HG02970 (cell line): ENCODE data around the gene OR5M10.
"Not testable (repeated sequence)": the region's sequence is repeated elsewhere in the genome, so short reads cannot be mapped to it uniquely, and the experiment has no call there.

Source experiments
- ATAC-seq: cut with Tn5 transposase; IDR thresholded peaks from one replicate; pipeline ENCODE4 v1.9.1; 2021; ENCODE audit warnings: mild to moderate bottlenecking, moderate library complexity, moderate number of reproducible peaks; ENCODE audit not compliant: unreplicated experiment, low FRiP score

The OR5M10 gene

DNA sequence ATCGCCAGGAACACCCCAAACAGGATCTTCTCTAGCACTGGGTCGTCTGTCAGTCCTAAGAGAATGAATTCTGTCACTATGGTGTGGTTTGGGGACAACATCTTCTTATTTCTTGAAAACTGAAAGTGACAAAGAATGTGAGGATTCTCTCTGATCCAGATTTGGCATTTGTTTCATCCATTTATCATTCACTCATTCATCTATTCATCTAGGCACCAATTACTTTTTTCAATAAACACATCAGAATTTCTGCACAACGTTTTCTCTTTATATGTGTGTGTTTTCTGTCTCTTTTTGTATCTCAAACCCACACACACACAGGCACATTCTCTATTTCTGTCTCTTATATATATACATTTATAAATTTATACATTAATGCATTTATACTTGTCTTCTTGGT, at the start of gene OR5M10:
Gene OR5M10 (minus strand): TSS at position 101 of the 400 bp plus-strand sequence. CDS start 0 bp downstream, at position 101.
- no peak for ATAC-seq

DNA sequence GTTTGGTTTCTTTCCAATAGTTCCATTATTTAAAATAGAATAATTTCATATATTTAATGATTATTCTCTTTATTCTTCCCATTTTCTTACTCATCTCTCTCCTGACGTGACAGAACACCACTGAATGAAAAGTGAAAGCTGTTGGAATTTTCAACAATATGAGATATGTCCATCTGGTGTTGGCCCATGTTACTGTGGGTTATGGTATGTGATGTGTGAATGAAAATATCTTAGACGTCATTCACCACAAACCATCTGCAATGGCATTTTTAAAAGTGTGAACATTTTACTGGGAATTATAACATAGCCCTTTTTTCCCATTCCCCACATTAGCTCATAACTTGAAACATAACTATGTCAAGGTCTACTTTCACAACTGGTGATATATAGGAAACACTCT, 48.4 kb upstream of the OR5M10 start:
- ATAC-seq: no peak

DNA sequence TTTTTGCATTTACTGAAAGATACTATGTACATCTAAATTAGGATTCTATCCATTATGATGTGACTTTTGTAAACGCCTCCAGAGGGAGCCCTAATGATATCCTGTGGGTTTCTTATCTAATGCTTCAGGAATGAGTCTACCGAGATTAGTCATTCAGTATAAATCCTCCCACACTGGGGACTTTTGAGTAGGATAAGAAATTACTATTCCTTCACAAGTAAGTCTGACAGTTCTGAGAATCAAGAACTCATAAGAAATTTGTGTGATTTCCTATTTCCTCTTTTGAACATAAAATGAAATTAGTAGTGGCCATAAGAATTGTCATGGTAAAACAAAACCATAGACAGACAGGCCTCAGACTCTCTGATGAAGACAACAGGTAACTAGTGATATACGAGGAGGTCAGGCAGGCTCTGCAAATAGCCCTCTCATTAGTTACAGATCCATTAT, 47.2 kb upstream of the OR5M10 start:
- no peak for ATAC-seq

DNA sequence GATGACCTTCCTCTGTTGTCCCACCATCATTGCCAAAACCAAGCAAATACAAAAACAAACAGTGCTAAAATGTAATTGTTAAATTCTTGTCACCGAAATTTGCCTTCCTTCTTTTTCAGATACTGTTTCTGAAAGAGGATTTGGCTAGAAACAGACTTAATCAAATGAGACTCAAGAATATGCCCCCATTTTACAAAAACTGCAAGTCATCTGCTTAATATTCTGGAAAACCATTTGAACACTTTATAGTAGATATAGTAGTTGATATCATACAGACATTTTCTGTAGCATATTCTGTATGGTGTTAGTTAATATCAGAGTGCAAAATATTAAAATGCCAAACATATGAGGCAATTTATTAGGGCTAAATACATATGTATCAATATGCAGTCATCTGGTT, 33.7 kb upstream of the OR5M10 start:
- ATAC-seq: no peak

DNA sequence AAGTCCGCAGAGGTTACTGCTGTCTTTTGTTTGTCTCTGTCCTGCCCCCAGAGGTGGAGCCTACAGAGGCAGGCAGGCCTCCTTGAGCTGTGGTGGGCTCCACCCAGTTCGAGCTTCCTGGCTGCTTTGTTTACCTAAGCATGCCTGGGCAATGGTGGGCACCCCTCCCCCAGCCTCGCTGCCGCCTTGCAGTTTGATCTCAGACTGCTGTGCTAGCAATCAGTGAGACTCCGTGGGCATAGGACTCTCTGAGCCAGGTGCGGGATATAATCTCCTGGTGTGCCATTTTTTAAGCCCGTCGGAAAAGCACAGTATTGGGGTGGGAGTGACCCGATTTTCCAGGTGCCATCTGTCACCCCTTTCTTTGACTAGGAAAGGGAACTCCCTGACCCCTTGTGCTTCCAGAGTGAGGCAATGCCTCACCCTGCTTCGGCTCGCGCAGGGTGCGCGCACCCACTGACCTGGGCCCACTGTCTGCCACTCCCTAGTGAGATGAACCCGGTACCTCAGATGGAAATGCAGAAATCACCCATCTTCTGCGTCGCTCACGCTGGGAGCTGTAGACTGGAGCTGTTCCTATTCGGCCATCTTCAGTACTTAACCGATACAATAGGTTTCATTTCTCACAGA, 14.7 kb upstream of the OR5M10 start:
- ATAC-seq: not testable (repeated sequence)

DNA sequence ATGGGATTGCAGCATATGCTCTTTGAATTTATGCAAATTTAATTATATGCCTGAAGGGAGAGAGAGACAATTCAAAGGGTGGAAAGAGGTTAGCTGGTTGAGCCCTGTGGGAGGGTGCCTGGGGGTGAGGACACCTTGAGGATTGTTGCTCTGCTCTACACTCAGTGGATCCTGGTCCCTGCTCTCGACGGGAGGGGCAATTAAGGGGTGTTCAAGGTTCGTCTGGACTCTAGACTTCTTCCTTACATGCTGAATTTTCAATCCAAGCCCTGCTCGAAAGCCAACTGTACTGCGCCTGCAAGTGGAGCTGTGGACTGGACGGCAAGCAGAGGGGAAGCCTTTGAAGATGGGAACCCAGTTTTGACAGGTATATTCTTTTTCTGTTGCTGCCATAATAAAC, 18.9 kb downstream of the OR5M10 start:
- ATAC-seq: no peak

DNA sequence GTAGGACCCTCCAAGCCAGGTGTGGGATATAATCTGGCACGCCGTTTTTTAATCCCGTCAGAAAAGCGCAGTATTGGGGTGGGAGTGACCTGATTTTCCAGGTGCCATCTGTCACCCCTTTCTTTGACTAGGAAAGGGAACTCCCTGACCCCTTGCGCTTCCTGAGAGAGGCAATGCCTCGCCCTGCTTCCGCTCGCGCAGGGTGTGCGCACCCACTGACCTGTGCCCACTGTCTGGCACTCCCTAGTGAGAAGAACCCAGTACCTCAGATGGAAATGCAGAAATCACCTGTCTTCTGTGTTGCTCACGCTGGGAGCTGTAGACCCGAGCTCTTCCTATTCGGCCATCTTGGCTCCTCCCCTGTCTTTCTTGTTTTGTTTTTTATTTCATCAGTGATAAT, 22.8 kb downstream of the OR5M10 start:
- ATAC-seq: not testable (repeated sequence)

DNA sequence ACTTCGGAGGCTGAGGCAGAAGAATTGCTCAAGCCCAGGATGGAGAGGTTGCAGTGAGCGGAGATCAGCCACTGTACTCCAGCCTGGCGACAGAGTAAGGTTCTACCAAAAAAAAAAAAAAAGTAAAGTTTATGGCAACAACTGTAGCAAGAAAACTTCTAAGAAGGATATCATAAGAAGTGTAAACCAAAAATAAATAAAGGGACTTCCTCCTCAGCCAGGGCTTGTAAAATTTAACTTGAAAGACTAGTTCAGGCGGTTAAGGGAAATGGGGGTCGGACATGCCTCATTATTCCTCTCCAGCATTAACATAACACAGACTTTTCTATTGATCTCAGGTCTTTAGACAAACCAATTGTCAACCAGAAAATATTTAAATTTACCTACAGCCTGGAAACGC, 32.0 kb downstream of the OR5M10 start:
- ATAC-seq: no peak

DNA sequence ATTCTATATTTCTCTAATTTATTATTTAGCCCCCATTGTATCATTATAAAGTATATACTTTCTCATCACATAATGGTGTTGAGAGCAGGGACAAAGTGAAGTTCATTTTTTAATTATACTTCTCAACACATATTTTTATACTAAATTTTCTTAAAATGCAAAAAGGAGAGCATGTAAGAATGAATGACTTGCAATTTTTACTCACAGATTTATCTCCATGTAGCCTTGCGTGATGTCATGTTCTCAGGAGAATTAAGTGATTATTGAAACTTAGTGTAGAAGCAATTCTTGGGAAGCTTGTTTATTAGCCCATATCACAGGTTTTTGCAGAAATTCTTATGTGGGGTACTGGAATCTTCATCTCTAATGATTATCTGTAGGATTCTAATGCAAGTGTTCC, 33.8 kb downstream of the OR5M10 start:
- ATAC-seq: no peak

DNA sequence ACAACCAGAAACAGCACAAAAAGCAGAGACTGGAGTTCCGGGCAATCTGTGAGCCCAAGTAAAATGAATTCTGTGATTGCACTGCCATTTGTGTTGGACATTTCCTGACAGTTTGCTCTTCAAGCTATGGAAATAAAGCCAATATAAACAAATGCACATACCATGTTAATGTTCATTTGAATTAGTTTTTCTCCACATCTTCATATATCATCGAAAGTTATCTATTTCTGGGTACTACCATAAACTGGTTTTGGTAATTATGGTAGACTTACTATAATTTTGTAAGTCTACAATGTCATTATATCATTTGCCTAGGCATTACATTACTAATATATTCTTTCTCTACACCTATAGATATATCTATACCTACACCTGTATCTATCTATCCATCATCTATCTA, 34.4 kb downstream of the OR5M10 start, which contains the start of gene OR5M11:
Gene OR5M11 (minus strand): TSS at position 101 of the 400 bp plus-strand sequence. CDS start 0 bp downstream, at position 101.
- ATAC-seq: no peak

DNA sequence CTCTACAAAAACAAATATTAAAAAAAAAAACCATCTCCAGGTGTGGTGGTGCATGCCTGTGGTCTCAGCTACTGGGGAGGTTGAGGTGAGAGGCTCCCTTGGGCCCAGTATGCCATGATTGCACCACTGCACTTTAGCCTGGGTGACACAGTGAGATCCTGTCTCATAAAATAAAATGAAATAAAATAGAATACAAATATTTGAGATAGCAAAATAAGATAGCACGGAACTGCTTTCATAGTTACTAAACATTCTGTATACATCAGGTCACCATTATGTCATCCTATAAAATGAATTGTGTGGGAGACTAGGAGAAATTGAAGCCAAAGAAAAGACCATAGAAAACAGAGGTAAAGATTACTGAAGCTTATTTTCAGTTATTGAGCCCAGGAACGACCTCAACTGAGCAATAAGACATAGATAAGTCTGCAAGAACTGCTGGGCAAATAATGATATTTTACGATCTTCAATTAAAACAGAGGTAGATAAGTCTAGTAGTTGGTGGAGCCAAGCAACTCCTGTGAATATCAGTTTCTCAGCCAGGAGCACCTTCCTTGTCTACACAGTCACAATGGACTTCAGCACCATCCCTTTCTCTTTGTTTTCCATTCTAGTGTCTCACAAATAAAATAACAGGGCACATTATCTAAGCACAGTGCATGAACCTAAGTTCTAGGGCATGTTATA, 44.3 kb downstream of the OR5M10 start:
- no peak for ATAC-seq

DNA sequence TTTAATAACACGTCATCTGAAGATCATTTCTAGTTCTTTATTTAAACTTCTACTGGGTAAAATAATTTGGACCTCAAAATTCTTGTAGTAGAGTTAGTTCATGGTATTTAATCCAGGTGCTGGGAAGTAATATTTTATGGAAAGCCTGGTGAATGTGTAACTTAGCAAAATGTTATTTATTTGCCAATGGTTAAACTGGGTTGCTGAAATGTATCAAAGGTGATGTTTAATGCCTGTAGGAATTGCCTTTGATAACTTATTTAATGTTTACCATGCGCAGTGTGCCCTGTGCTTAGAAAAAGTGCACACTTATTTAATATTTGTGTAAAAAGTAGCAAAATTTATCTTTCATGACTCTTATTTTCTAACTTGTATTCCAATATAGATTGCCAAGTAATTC, 45.7 kb downstream of the OR5M10 start:
- no peak for ATAC-seq
